Keratinocyte (primary cell): ENCODE data around the gene DNAJC2. TPM values are rescaled to one million over a fixed set of nuclear protein-coding genes. Genes with fewer than 3 reads are reported as not detected.

Experiments used
- DNase-seq: peaks from one replicate; pipeline ENCODE4 v3.0.0-alpha.2; 2011; ENCODE audit warnings: low read depth, missing footprints, low spot score
- FAIRE-seq: peaks from 2 replicates; lab custom pipeline; 2011; peaks lifted over from hg19 to GRCh38; lab: Jason Lieb, UNC
- H2AFZ ChIP-seq: 2 replicates; pipeline ENCODE4 v1.6.0; 2012; ENCODE audit warnings: low read length, control low read depth, inconsistent platforms; ENCODE audit not compliant: control insufficient read depth
- H3K27ac ChIP-seq: 2 replicates; pipeline ENCODE4 v1.5.1; 2011; ENCODE audit warnings: low read length; ENCODE audit not compliant: control insufficient read depth, insufficient read depth
- H3K27me3 ChIP-seq: 3 replicates; pipeline ENCODE4 v1.6.0; 2011; ENCODE audit warnings: low read length; ENCODE audit not compliant: control insufficient read depth, insufficient read depth; ENCODE audit errors: extremely low read depth
- H3K36me3 ChIP-seq, 2 experiments: 2 replicates in 1 of 2; 3 replicates in 1 of 2; pipeline ENCODE4 v1.5.1; 2011; ENCODE audit warnings: low read length in 2 of 2, mild to moderate bottlenecking in 1 of 2; ENCODE audit not compliant: control insufficient read depth in 2 of 2, insufficient read depth in 2 of 2; ENCODE audit errors: extremely low read depth in 1 of 2
- H3K4me1 ChIP-seq: 3 replicates; pipeline ENCODE4 v1.5.1; 2011; ENCODE audit warnings: low read length; ENCODE audit not compliant: control insufficient read depth, insufficient read depth; ENCODE audit errors: extremely low read depth
- H3K4me2 ChIP-seq: 3 replicates; pipeline ENCODE4 v1.6.0; 2011; ENCODE audit warnings: low read depth, low read length; ENCODE audit not compliant: control insufficient read depth, insufficient read depth; ENCODE audit errors: extremely low read depth
- H3K4me3 ChIP-seq, 3 experiments: fragments of 200-600 bp in 1 of 3; sonication (generic) in 1 of 3; 2 replicates in 2 of 3; 3 replicates in 1 of 3; pipeline ENCODE4 v1.5.1; 2011 to 2016; ENCODE audit warnings: low read length in 3 of 3, mild to moderate bottlenecking in 3 of 3, control low read depth in 2 of 3, inconsistent platforms in 1 of 3, low read depth in 1 of 3, mixed read lengths in 1 of 3, mixed run types in 1 of 3, moderate library complexity in 1 of 3; ENCODE audit not compliant: control insufficient read depth in 2 of 3, insufficient read depth in 2 of 3; ENCODE audit errors: extremely low read depth in 1 of 3
- H3K79me2 ChIP-seq: 2 replicates; pipeline ENCODE4 v1.6.0; 2012; ENCODE audit warnings: low read length; ENCODE audit not compliant: control insufficient read depth, insufficient read depth
- H3K9ac ChIP-seq: 3 replicates; pipeline ENCODE4 v1.6.0; 2011; ENCODE audit warnings: low read length; ENCODE audit not compliant: control insufficient read depth, insufficient read depth; ENCODE audit errors: extremely low read depth
- H3K9me1 ChIP-seq: 3 replicates; pipeline ENCODE4 v1.6.0; 2011; ENCODE audit warnings: low read length; ENCODE audit not compliant: control insufficient read depth, insufficient read depth; ENCODE audit errors: extremely low read depth
- H3K9me3 ChIP-seq: 2 replicates; pipeline ENCODE4 v1.5.1; 2012; ENCODE audit warnings: low read depth, low read length; ENCODE audit not compliant: control insufficient read depth
- H4K20me1 ChIP-seq: 3 replicates; pipeline ENCODE4 v1.6.0; 2011; ENCODE audit warnings: low read length; ENCODE audit not compliant: control insufficient read depth, insufficient read depth; ENCODE audit errors: extremely low read depth
- CTCF ChIP-seq, 3 experiments: IDR thresholded peaks in 1 of 3; conservative IDR thresholded peaks in 1 of 3; optimal IDR thresholded peaks in 1 of 3; 2 replicates in 2 of 3; 3 replicates in 1 of 3; pipeline versions ENCODE3 to v1.5.1; 2011; ENCODE audit warnings: low read length in 3 of 3, mild to moderate bottlenecking in 3 of 3, moderate library complexity in 2 of 3, control low read depth in 1 of 3, inconsistent platforms in 1 of 3; ENCODE audit not compliant: insufficient read depth in 2 of 3; ENCODE audit errors: extremely low read depth in 1 of 3
- EZH2 ChIP-seq: IDR thresholded peaks from one replicate; pipeline ENCODE4 v1.6.1; 2012; ENCODE audit warnings: inconsistent platforms, mild to moderate bottlenecking, low read length, moderate library complexity
- dilution Hi-C: fragments of 300-500 bp; cut with MboI; formaldehyde crosslinking; loops from one replicate; pipeline ENCODE4 v1.7.0; 2020; ENCODE audit warnings: low sequenced_read_pairs; ENCODE audit not compliant: extremely low pct_ligation_motif_present
- polyA plus RNA-seq, 5 experiments: library from polyadenylated mRNA; depleted of rRNA in 3 of 5; stranded (reverse) in 3 of 5; stranded (forward) in 1 of 5; unstranded in 1 of 5; fragments of >200 nt; gene quantifications; 1 replicate in 1 of 5; 2 replicates in 3 of 5; 3 replicates in 1 of 5; pipeline versions ENCODE4 v1.2.1 to v1.2.3, GENCODE V29; 2011 to 2012; ENCODE audit warnings: missing spikeins in 2 of 5, low read depth in 1 of 5, low replicate concordance in 1 of 5

Gene DNAJC2
- polyA plus RNA-seq, 1 donor (not counting 4 experiments of a cell fraction or from before 2014, with no cell fraction given), result 25.8 TPM

- Histone ChIP-seq H2AFZ (no peak overlapping the region), H3K27me3 (no peaks in the 10 kb centered on the region), H3K4me3 (no peak overlapping the region), H3K36me3 (peaks cover 18 to 33% of the 10 kb centered on the region in 2 experiments), H3K79me2 (peaks cover 73% of the 10 kb centered on the region), H3K9me3 (no peaks in the 10 kb centered on the region), H3K4me2 (no peak overlapping the region), H4K20me1 (no peaks in the 10 kb centered on the region), H3K4me1 (no peaks in the 10 kb centered on the region), H3K27ac (no peak overlapping the region), H3K9me1 (no peaks in the 10 kb centered on the region), H3K9ac (no peak overlapping the region)
- TF ChIP-seq CTCF (optimal IDR thresholded peaks at IDR 0.05 in 1 of 3, IDR thresholded peaks at IDR 0.05 in 1 of 3, conservative IDR thresholded peaks at IDR 0.05 in 1 of 3; ENCODE audit: extremely low read depth in 1 of 3, insufficient read depth in 2 of 3, low read length in 3 of 3) (no peak), EZH2 (no peak)
- DNase-seq (no peak), FAIRE-seq (no peak)
- dilution Hi-C loops, result no loop called here
Observed at GRCh38 chr7:103338864-103339263, 5.7 kb downstream of the DNAJC2 start.

- peaks cover 64% of the 10 kb centered on the region for H3K79me2 ChIP-seq
- H3K27ac ChIP-seq, result no peak overlapping the region
- no peak for TF ChIP-seq EZH2
- TF ChIP-seq CTCF (optimal IDR thresholded peaks at IDR 0.05 in 1 of 3, IDR thresholded peaks at IDR 0.05 in 1 of 3, conservative IDR thresholded peaks at IDR 0.05 in 1 of 3; ENCODE audit: extremely low read depth in 1 of 3, insufficient read depth in 2 of 3, low read length in 3 of 3), result no peak
- H3K9me3 ChIP-seq, result no peaks in the 10 kb centered on the region
- dilution Hi-C loops, result no loop called here
- no peak overlapping the region for H3K4me3 ChIP-seq
- H3K36me3 ChIP-seq, result peaks cover 18 to 37% of the 10 kb centered on the region in 2 experiments
- FAIRE-seq (no peak), DNase-seq (no peak)
- H3K9me1 ChIP-seq, result no peaks in the 10 kb centered on the region
- H3K9ac ChIP-seq, result no peak overlapping the region
- no peaks in the 10 kb centered on the region for H3K4me1 ChIP-seq
- no peaks in the 10 kb centered on the region for H4K20me1 ChIP-seq
- no peaks in the 10 kb centered on the region for H3K27me3 ChIP-seq
- H3K4me2 ChIP-seq, result no peak overlapping the region
- H2AFZ ChIP-seq, result no peak overlapping the region
Observed at GRCh38 chr7:103336761-103337160, 7.8 kb downstream of the DNAJC2 start.
